DND-41 (cell line): ENCODE data around the gene ITPR1.

Experiments
- EZH2 ChIP-seq: IDR thresholded peaks from 3 replicates; pipeline ENCODE4 v1.6.1; 2012; ENCODE audit warnings: borderline replicate concordance, low read depth, mild to moderate bottlenecking, moderate library complexity, low read length, inconsistent platforms; ENCODE audit not compliant: severe bottlenecking
- TF ChIP-seq, protein P1 (sequence below): IDR thresholded peaks from 2 replicates; pipeline ENCODE4 v1.5.1; 2012; ENCODE audit warnings: borderline replicate concordance, low read length, moderate library complexity, mild to moderate bottlenecking; ENCODE audit not compliant: poor library complexity, severe bottlenecking; ENCODE audit errors: extremely low read depth

DNA sequence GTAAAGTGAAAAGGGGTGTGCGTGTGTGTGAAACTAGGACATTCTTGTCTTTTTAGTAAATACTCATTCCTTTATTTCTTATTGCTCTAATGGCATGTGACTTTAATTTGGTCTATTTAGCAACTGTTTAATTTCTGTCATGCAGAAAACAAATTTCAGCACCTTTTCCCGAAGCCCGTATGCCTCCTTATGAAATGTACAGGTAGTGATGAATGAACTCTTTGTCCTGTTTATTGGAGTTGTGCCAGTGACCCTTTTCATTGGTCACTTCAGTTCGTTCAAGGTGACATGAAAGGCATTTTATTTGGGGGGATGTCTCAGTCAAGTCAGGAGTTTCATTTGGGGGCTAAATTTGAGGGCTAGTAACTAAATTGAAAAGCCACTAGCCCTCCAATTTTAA is 55.2 kb downstream of the ITPR1 start:
- TF ChIP-seq, protein P1, sequence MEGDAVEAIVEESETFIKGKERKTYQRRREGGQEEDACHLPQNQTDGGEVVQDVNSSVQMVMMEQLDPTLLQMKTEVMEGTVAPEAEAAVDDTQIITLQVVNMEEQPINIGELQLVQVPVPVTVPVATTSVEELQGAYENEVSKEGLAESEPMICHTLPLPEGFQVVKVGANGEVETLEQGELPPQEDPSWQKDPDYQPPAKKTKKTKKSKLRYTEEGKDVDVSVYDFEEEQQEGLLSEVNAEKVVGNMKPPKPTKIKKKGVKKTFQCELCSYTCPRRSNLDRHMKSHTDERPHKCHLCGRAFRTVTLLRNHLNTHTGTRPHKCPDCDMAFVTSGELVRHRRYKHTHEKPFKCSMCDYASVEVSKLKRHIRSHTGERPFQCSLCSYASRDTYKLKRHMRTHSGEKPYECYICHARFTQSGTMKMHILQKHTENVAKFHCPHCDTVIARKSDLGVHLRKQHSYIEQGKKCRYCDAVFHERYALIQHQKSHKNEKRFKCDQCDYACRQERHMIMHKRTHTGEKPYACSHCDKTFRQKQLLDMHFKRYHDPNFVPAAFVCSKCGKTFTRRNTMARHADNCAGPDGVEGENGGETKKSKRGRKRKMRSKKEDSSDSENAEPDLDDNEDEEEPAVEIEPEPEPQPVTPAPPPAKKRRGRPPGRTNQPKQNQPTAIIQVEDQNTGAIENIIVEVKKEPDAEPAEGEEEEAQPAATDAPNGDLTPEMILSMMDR = no peak
- no peak for TF ChIP-seq EZH2
